ENCODE results near the gene MAST1. TPM values are rescaled to one million over a fixed set of nuclear protein-coding genes. Genes with fewer than 3 reads are reported as not detected.

The MAST1 gene
- total RNA-seq, 1 donor from 2014 or later, result 0.49 TPM

GRCh38 chr19:12867120-12868099, 29.1 kb downstream of the MAST1 start:
- intact Hi-C loops (cut with micrococcal nuclease), result loop anchor here (1.0 to 2.0 kb wide), 3 partner anchors 14 to 24 kb away; partner anchors contain the start of genes DNASE2 and GCDH

- intact Hi-C loops (cut with micrococcal nuclease), result no loop called here
These were observed 30.3 kb downstream of the MAST1 start for GRCh38 chr19:12868540-12869112.

- intact Hi-C loops (cut with micrococcal nuclease), result no loop called here
These were observed 33.4 kb downstream of the MAST1 start for GRCh38 chr19:12871681-12872080.

- intact Hi-C loops (cut with micrococcal nuclease), result no loop called here
These were observed 33.9 kb downstream of the MAST1 start for GRCh38 chr19:12872255-12872654.

GRCh38 chr19:12872941-12873890, 34.9 kb downstream of the MAST1 start:
- intact Hi-C loops (cut with micrococcal nuclease), result loop anchor here (1.0 kb wide), 1 partner anchor 8 kb away; the partner anchor contains the start of gene DNASE2

GRCh38 chr19:12873891-12874745, 35.8 kb downstream of the MAST1 start:
- intact Hi-C loops (cut with micrococcal nuclease), result loop anchor here (1.0 kb wide), 1 partner anchor 7 kb away; the partner anchor contains the start of gene DNASE2

- intact Hi-C loops (cut with micrococcal nuclease), result no loop called here
These were observed 36.8 kb downstream of the MAST1 start for GRCh38 chr19:12875086-12875485.

- intact Hi-C loops (cut with micrococcal nuclease), result loop anchor here (1.0 kb wide), 3 partner anchors 7 to 13 kb away; no protein-coding TSS in a partner anchor
These were observed 42.3 kb downstream of the MAST1 start for GRCh38 chr19:12880551-12881171.

GRCh38 chr19:12881172-12881808, 43.0 kb downstream of the MAST1 start, which contains the start of gene DNASE2:
Gene DNASE2 (minus strand): TSS chr19:12881449. CDS start chr19:12881375, 74 bp downstream.
- intact Hi-C loops (cut with micrococcal nuclease), result loop anchor here (1.0 kb wide), 3 partner anchors 8 to 14 kb away; no protein-coding TSS in a partner anchor

GRCh38 chr19:12882589-12882988, 44.3 kb downstream of the MAST1 start:
- intact Hi-C loops (cut with micrococcal nuclease), result no loop called here

GRCh38 chr19:12884202-12884601, 45.9 kb downstream of the MAST1 start:
- intact Hi-C loops (cut with micrococcal nuclease), result no loop called here

GRCh38 chr19:12884627-12884925, 46.3 kb downstream of the MAST1 start:
- intact Hi-C loops (cut with micrococcal nuclease), result no loop called here

GRCh38 chr19:12884926-12885748, 46.8 kb downstream of the MAST1 start:
- intact Hi-C loops (cut with micrococcal nuclease), result loop anchor here (1.0 kb wide), 4 partner anchors 34 to 80 kb away; partner anchors contain the start of genes FARSA, RAD23A and SYCE2

- intact Hi-C loops (cut with micrococcal nuclease), result loop anchor here (1.0 kb wide), 4 partner anchors 33 to 79 kb away; partner anchors contain the start of genes FARSA, RAD23A and SYCE2
These were observed 47.7 kb downstream of the MAST1 start for GRCh38 chr19:12885749-12886650.

- intact Hi-C loops (cut with micrococcal nuclease), result no loop called here
These were observed 48.3 kb downstream of the MAST1 start for GRCh38 chr19:12886651-12886968.

GRCh38 chr19:12886969-12887747, 48.8 kb downstream of the MAST1 start, which contains the start of gene KLF1:
Gene KLF1 (minus strand): TSS chr19:12887201. CDS start chr19:12887140, 61 bp downstream.
- intact Hi-C loops (cut with micrococcal nuclease), result no loop called here
